OCI-LY1 (cell line): ENCODE results near the gene RASGRF2.

Source experiments
- EZH2 ChIP-seq: fragments of 200-600 bp; sonication (generic), shearing (Covaris generic); IDR thresholded peaks from 2 replicates; pipeline ENCODE4 v1.8.0; 2017; ENCODE audit warnings: borderline replicate concordance, mixed run types, mild to moderate bottlenecking, antibody characterized with exemption, low read length, moderate library complexity, mixed read lengths
- TF ChIP-seq, protein P1 (sequence below): fragments of 200-600 bp; sonication (generic), shearing (Covaris generic); IDR thresholded peaks from 2 replicates; pipeline ENCODE4 v1.5.1; 2017; ENCODE audit warnings: mild to moderate bottlenecking, antibody characterized with exemption, low read length, moderate library complexity, mixed read lengths

DNA sequence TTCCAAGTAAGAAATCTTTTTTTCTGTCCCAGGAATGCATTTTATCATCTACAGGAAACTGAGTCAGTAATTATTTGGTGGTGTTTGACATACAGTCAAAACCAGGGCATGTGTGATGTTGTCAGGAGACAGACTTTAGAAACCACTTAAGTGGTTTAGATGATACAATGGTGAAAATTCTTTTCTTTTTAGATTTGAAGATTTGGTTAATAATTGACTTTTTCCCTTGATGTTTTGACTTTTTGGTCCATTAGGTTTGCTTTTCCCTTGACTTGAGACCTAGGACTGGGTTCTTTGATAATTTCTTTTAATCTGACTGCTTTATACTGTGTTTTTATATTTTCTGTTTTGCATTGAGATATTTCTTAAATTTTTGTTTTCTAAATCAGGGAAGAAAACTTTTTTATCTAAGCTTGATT, 85.2 kb downstream of the RASGRF2 start:
- TF ChIP-seq, protein P1, sequence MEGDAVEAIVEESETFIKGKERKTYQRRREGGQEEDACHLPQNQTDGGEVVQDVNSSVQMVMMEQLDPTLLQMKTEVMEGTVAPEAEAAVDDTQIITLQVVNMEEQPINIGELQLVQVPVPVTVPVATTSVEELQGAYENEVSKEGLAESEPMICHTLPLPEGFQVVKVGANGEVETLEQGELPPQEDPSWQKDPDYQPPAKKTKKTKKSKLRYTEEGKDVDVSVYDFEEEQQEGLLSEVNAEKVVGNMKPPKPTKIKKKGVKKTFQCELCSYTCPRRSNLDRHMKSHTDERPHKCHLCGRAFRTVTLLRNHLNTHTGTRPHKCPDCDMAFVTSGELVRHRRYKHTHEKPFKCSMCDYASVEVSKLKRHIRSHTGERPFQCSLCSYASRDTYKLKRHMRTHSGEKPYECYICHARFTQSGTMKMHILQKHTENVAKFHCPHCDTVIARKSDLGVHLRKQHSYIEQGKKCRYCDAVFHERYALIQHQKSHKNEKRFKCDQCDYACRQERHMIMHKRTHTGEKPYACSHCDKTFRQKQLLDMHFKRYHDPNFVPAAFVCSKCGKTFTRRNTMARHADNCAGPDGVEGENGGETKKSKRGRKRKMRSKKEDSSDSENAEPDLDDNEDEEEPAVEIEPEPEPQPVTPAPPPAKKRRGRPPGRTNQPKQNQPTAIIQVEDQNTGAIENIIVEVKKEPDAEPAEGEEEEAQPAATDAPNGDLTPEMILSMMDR: no peak
- no peak for TF ChIP-seq EZH2
